Right renal pelvis (tissue), 4 donors: ENCODE data around the gene BRD9. TPM values are rescaled to one million over a fixed set of nuclear protein-coding genes. Genes with fewer than 3 reads are reported as not detected.
A peak's percentile ranks its signal among the peaks of the same experiment; 100 is the strongest.
"Not testable (repeated sequence)": the region's sequence is repeated elsewhere in the genome, so short reads cannot be mapped to it uniquely, and the experiment has no call there.

Experiments
- DNase-seq, 4 donors: peaks; one replicate each; pipeline ENCODE4 v3.0.0-alpha.2; 2013; ENCODE audit warnings: low read depth in 4 of 4, low spot score in 3 of 4, missing footprints in 1 of 4
- polyA plus RNA-seq, 4 donors: library from polyadenylated mRNA; unstranded; fragments of 120-200 nt; gene quantifications; one replicate each; pipeline ENCODE4 v1.2.1, GENCODE V29; 2013; ENCODE audit not compliant: insufficient read length in 4 of 4

BRD9 gene
- 10 to 100 TPM; 33.0 to 38.8 (median 36.7) TPM for polyA plus RNA-seq

DNA sequence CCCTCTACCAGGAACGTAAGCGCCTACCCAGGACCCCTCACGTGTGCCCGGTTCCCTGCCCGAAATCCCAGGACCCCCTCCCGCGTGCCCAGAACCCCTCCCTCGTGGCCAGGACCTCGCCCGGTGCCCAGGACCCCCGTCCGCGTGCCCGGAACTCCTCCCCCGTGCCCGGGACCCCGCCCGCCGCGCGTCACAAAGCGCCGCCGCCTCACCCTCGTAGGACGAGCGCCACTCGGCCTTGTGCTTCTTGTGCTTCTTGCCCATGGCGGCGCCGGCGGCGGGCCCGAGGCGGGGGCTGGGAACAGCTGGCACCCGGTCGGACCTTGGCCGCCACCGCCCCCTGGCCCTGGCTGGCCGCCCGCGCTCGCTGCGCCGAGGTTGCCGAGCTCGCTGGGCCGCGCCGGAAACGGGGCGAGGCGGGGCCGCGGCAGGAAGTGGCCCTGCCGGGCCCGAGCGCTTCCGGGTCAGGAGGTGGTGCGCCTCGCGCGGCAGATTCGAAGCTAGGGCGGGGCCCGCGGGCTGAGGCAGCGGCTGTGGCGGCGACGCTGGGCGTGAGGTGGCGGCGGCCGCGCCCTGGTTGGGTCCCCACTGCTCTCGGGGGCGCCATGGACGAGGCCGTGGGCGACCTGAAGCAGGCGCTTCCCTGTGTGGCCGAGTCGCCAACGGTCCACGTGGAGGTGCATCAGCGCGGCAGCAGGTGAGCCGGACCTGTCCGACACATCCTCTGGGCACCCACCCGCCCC, at the start of gene BRD9, which contains the start of gene TRIP13:
Gene BRD9, minus strand, starts transcription at position 408 of the 743 bp plus-strand sequence. Its CDS starts 144 bp downstream, at position 264.
Gene TRIP13, plus strand, starts transcription at position 491 of the 743 bp plus-strand sequence. Its CDS starts 115 bp downstream, at position 606.
- peak; percentile 59 to 65 (median 62) for DNase-seq

DNA sequence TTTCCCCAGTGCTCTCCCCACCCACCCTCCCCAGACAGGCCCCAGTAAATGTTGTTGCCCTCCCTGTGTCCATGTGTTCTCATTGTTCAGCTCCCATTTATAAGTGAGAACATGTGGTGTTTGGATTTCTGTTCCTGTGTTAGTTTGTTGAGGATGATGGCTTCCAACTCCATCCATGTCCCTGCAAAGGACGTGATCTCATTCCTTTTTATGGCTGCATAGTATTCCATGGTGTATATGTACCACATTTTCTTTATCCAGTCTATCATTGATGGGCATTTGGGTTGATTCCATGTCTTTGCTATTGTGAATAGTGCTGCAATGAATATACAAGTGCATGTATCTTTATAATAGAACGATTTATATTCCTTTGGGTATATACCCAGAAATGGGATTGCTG, 48.1 kb upstream of the BRD9 start:
- not testable (repeated sequence) for DNase-seq

DNA sequence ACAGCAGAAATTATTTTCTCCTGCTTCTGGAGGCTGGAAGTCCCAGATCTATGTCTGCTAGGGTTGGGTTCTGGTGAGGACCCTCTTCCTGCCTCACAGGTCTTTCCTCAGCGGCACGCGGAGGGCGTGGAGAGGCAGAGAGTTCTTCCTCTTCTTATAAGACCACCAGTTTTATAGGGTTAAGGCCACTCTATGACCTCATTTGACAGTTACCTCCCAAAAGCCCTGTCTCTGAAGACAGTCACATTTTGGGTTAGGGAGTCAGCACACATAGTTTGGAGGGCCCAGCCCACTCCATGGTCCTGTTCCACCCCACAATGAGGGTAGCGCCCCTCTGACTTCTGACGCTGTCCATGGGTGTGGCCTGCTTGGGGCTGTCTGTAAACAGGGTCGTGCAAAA, 46.8 kb upstream of the BRD9 start:
- no peak for DNase-seq

DNA sequence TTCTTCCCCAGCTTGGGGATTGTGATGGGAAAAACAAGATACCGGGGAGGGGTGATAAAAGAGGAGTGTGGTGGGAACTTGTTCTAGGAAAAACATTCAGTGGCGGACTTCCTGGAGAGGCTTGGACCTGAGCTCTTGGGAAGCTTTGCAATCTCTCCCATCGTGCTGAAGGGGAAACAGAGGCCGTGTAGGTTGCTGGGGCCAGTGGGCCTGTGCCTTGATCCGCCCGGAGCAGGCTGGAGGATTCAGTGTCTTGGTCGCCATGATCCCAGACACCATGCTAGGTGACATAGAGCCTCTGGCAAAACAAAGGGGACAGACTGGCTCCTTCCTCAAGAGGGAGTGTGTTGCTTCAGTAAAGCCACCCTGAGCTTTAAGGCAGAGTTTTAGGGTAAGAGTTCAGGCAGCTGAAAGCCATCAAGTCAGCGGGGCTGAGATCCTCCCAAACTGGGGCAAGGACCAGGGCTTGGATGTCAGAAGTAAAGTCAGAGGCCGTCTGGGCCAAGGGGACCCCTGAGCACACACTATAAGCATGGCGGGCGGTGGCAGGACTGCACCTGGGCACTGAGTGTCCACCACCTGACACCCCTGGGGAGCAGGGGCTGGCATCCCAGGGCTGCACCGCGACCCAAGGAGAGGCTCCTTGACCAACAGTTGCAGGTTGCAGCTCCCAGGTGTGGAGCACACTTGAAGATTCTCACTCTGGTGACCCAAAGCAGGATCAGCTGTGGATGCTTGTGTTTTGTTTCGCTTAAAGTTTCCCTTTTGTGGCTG, 44.7 kb upstream of the BRD9 start:
- DNase-seq, result no peak

DNA sequence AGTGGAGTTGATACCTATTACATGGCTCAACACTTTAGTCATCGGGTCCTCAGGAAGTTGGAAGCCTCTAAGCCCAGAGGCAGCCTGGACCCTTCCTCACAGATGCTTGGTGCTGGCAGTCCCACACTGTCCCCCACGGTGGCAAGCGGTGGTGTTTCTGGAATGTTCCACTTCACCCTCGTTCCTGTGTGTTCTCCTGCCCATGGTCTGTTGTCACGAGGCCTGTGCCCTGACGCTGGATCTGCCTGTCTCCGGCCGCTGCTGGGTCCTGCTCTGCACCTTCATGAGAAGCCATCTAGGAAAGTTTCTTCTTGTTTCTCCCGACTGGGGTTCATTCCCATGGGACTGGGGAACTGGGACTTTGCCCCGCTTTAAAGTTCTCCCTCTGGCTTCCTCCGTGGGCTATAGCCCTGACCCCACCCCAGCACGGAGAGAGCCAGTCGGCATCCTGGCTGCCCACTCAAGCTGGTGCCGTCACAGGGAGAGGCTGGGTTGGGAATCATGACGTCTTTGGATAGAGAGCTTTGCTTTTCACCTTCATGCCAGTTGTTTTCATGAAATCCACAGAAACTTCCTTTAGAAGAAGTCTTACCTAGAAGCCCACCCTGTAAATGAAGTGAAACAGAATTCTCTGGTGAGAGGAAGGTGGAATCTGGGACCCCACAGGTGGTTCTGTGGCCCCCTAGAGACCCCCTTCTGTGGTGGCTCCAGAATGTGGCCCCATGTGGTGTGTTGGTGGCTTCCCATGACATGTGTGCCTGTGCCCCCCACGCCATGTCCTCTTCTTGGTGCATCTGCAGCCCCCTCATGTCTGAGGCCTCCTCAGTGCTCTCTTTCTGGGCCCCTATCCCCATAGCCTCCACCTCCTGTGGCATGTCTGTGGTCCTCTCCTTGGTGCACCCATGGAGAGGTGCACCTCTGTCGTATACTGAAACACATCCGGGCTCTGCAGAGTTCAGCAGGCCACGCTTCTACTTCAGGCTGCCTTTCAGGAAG, 43.8 kb upstream of the BRD9 start:
- no peak for DNase-seq

DNA sequence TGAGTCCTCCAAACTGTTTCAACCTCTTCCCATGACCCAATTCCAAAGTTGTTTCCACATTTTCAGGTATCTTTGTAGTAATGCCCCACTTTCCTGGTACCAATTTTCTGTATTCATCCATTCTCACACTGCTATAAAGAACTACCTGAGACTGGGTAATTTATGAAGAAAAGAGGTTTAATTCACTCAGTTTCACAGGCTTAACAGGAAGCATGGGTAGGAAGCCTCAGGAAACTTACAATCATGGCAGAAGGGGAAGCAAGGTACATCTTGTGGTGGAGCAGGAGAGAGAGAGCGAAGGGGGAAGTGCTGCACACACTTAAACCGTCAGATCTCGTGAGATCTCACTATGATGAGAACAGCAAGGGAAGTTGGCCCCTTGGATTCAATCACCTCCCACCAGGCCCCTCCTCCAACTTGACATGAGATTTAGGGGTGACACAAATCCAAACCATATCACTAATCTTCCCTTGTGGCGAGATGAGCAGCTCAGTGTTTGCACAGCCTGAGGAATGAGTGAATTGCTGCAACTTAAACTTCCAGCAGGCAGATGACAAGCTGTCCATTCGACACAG, 43.0 kb upstream of the BRD9 start:
- no peak for DNase-seq

DNA sequence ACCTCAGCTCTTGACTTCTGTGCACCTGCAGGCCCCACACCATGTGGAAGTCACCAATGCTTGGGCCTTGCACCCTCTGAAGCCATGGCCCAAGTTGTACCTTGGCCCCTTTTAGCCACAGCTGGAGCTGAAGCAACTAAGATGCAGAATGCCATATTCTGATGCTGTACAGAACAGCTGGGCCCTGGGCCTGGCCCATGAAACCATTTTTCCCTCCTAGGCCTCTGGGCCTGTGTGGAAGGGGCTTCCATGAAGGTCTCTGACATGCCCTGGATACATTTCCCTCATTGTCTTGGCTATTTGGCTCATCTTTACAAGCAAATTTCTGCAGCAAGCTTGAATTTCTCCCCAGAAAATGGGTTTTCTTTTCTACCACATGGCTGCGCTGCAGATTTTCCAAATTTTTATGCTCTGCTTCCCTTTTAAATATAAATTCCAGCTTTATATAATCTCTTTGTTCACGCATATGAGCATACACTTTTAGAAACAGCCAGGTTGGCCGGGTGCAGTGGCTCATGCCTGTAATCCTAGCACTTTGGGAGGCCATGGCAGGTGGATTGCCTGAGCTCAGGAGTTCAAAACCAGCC, 41.9 kb upstream of the BRD9 start:
- not testable (repeated sequence) for DNase-seq

DNA sequence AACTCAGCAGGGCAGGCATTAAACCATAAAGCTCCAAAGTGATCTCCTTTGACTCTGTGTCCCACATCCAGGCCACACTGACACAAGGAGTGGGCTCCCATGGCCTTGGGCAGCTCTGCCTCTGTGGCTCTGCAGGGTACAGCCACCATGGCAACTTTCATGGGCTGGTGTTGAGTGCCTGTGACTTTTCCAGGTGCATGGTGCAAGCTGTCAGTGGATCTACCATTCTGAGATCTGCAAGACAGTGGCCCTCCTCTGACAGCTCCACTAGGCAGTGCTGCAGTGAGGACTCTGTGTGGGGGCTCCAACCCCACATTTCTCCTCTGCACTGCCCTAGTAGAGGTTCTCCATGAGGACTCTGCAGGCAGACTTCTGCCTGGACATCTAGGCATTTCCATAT, 41.4 kb upstream of the BRD9 start:
- not testable (repeated sequence) for DNase-seq

DNA sequence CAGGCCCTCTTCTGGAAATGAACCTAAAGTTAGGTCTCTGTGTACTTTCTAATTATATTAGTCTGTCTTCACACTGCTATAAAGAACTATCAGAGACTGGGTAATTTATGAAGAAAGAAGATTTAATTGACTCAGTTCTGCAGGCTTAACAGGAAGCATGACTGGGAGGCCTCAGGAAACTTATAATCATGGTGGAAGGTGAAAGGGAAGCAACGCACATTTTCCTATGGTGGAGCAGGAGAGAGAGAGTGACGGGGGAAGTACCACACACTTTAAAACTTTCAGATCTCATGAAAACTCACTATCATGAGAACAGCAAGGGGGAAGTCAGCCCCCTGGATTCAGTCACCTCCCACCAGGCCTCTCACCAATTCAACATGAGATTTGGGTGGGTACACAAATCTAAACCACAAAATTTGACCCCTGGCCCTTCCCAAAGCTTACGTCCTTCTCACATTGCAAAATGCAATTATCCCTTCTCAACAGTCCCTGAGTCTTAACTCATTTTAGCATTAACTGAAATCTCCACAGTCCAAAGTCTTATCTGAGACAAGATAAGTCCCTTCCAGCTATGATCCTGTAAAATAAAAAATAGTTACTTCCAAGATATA, 40.8 kb upstream of the BRD9 start:
- DNase-seq, result no peak

DNA sequence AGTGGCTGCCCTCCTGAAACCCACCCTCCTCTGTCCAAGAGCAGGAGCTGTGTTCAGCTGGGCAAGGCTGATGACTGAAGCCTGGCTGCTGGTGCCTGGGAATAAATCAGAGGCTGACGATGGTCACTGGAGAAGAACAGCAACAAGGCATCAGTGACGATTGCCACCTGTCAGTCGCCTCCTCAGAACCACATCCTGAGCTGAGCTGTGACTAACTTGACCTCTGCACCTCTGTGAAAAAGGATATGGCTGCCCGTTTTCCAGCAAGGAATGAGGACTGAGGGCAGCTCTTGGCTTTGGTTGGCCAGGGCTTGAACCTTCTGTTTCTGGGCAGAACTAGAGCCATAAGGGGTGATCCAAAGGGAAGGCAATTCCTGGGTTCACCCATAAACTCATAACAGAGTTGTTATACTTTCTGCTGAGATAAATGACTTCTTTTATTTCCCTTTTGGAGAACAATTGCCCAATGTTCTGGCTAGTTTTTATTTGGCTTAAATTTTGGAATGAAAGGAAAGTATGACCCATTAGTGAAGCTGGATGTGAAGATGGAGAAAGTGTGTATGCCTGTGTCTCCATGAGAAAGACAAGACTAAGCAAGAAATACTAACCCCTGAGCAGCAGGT, 40.1 kb upstream of the BRD9 start:
- DNase-seq, result no peak

DNA sequence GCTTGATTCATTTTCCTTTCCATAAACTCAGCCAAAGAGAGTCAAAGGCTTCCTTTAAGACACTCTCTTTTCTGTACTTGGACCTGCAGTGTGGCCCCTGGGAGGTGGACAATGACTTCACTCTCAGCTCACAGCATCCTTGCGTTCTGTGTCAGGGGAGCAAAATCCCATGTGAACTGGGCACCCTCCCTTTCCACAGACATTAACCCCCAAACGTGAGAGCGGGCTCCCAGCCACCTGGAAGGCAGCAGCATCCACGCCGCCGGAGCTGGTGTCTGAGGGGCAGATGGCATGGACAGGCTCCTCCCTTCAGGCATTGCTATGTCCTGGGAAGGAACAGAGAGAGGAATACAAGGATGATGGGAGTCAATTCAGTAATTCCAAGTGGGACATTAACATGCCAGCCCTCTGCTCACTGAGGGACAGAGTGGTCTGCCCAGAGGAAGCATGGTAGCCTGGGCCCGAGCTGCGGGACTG, 39.6 kb upstream of the BRD9 start:
- no peak for DNase-seq

DNA sequence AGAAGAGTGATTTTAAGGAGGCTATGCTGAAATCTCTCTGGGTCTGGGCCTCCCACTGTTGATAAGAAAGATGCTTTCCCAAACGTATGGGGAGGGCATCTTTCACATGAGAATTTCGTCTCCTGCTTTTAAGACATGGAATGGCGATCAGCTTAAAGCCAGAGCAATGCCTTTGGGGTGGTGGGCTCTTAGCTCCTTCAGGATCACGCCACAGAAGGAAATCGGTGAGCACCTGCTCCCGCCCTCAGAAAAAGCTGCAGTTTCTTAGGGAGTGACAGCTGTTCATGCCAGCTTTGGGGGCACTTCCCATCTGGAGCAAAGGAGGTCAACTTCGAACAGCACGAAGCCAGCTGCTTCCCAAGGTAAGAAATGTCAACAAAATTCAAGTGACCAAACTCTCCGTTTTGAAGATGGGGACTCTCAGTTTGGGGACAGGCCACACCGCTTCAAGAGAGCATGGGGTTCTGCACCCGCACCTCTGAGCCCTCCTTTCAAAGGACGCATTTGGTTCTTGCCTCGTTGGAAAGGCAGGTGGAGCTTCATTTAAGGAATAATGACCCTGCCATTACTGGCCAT, 39.1 kb upstream of the BRD9 start:
- DNase-seq, result no peak

DNA sequence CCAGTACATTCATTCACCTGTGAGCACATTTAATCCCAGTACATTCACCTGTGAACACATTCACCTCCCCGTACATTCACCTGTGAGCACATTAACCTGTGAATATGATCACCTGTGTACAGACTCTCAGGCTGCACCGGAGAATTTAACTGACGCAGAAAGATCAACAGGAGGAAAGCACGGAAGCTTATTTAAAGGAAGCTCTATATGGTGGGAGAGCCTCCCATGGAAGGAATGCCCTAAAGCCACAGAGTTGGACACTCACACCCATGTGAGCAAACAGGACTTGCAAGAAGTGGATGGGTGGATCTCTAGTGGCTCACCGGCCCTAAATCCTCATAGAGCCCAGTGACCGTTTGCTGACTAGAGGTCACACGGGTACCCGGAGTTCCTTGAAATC, 38.3 kb upstream of the BRD9 start:
- DNase-seq, result no peak

DNA sequence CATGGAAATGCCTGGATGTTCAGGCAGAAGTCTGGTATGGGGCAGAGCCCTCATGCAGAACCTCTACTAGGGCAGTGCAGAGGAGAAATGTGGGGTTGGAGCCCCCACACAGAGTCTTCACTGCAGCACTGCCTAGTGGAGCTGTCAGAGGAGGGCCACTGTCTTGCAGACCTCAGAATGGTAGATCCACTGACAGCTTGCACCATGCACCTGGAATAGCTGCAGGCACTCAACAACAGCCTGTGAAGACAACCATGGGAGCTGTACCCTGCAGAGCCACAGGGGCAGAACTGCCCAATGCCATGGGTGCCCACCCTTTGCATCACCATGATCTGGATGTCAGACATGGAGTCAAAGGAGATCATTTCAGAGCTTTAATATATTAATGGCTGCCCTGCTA, 37.0 kb upstream of the BRD9 start:
- no peak for DNase-seq

DNA sequence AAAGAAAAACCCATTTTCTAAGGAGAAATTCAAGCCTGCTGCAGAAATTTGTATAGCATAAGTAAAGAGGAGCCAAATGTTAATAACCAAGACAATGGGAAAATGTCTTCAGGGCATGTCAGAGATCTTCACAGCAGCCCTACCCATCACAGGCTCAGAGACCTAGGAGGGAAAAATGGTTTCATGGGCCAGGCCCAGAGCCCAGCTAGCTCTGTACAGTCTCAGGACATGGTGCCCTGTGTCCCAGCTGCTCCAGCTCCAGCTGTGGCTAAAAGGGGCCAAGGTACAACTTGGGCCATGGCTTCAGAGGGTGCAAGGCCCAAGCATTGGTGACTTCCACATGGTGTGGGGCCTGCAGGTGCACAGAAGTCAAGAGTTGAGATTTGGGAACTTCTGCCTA, 36.6 kb upstream of the BRD9 start:
- not testable (repeated sequence) for DNase-seq

DNA sequence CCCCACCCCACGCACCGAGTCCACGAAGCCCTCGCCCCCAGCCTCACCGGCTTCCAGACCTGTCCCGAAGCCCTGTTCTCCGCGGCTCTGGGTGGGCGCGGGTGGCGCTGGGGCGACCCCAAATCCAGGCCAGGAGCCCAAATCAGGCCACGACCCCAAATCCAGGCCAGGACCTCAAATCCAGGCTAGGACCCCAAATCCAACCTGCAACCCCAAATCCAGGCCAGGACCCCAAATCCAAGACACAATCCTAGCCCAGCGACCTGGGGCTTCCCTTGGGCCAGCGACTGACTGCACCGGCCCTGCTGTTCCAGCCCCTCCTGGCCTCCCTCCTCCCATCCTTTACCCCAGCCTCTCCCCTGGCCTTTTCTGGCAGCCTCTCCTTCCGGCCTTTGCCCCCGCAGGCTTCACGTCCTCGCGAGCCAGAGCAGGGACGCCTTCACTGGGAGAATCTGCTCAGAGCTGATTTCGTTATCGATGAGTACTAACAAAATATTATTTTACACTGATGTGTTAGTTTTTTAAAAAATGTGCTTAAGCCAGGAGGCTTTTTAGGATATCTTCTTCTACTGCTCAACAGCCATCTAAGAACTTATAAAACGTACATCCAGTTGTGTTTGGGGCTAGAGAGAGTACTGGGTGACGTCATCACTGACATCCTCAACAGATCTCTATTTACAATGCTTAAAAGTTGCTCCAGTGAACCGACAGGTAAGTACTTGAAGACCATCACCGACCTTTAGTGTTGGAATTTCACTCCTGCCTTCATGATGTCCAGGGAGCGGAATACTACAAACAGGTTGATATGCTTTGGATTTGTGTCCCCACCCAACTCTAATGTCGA, 34.8 kb upstream of the BRD9 start:
- no peak for DNase-seq

DNA sequence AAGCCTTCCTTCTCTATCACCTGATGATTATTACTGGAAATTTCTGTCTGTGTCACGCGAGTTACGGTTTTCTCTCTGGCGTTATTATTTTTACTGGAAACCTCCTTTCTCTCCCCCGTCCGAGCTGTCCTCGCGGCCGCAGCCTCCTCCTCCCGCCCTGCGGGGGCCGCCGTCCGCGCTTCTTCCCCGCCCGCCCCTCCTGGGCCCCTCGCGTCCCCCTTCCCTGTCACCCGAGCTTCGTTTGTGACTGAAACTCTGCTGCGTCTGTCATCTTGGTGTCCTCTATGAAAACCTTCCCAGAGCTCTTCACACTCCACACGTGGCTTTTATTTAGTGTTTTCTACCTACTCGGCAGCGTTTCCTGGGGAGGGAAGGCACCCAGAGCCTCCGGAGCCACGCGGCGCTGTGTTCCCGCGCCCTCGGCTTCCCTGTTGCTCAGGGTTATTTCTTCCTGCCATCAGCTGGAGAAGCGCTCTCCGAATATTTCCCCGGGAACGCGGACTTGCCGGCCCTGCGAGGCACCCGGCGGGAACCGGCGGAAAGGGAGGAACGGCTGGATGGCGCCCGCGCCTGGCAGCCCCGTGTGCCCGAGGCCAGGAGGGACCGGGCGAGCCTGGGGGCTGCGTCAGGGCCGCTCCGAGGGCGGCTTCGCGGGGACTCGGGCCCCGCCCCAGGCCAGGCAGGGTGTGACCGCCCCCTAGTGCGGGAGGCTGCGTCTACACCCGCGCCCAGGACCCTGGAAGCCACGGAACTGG, 34.0 kb upstream of the BRD9 start:
- DNase-seq, result peak in 1 of 4 donors; percentile 25
